GM12878 (cell line): ENCODE data around the gene MRPL20. TPM values are rescaled to one million over a fixed set of nuclear protein-coding genes. Genes with fewer than 3 reads are reported as not detected.

Experiments used
- BHLHE40 ChIP-seq, 2 experiments: fragments of 450-650 bp in 1 of 2; IDR thresholded peaks; 2 replicates each; pipeline ENCODE4 v1.6.1; 2011 to 2017; ENCODE audit warnings: low read depth in 2 of 2, borderline replicate concordance in 1 of 2, improper control_type of control experiment in 1 of 2, low read length in 1 of 2, mild to moderate bottlenecking in 1 of 2
- CEBPB ChIP-seq, 2 experiments: fragments of 150-350 bp in 1 of 2; IDR thresholded peaks; 2 replicates each; pipeline ENCODE4 v1.6.1; 2012 to 2014; ENCODE audit warnings: low read depth in 2 of 2, low read length in 2 of 2, borderline replicate concordance in 1 of 2, inconsistent platforms in 1 of 2
- CREM ChIP-seq: IDR thresholded peaks from 2 replicates; pipeline ENCODE4 v1.6.1; 2014; ENCODE audit warnings: antibody characterized with exemption, low read depth
- PAX5 ChIP-seq: IDR thresholded peaks from 2 replicates; pipeline ENCODE4 v1.6.1; 2011; ENCODE audit warnings: low read depth, low read length, borderline replicate concordance
- RFX5 ChIP-seq: IDR thresholded peaks from 2 replicates; pipeline ENCODE4 v1.6.1; 2011; ENCODE audit warnings: low read depth, low read length, improper control_type of control experiment
- polyA plus RNA-seq, 11 experiments: library from polyadenylated mRNA; depleted of rRNA in 4 of 11; unstranded in 6 of 11; stranded (reverse) in 5 of 11; fragments of >200 nt; fragmentation: Nextera tagmentation in 4 of 11; fragmentation: Illumina TruSeq in 1 of 11; extraction: Ambion mirVana in 4 of 11; extraction: Trizol in 1 of 11; gene quantifications; 1 replicate in 1 of 11; 2 replicates in 10 of 11; pipeline versions ENCODE4 v1.2.1 to v1.2.3, GENCODE V29; 2011 to 2016; ENCODE audit warnings: inconsistent platforms in 2 of 11, missing spikeins in 2 of 11, low read depth in 1 of 11
- total RNA-seq, 4 experiments: library from RNA; depleted of rRNA in 3 of 4; stranded (reverse); fragments of >200 nt in 3 of 4; fragmentation: Illumina TruSeq in 1 of 4; extraction: Trizol in 1 of 4; gene quantifications; 2 replicates each; pipeline versions ENCODE4 v1.2.1 to v1.2.3, GENCODE V29; 2013 to 2021
- TF ChIP-seq, protein P1 (sequence below): fragments of 450-650 bp; IDR thresholded peaks from 2 replicates; pipeline ENCODE4 v1.6.1; 2016; ENCODE audit warnings: mild to moderate bottlenecking, moderate library complexity, borderline replicate concordance
- TF ChIP-seq, protein P2 (sequence below): IDR thresholded peaks from 2 replicates; pipeline ENCODE4 v1.6.1; 2012; ENCODE audit warnings: low read depth, low read length, improper control_type of control experiment
- TF ChIP-seq, protein P3 (sequence below): IDR thresholded peaks from 2 replicates; pipeline ENCODE4 v1.6.1; 2011; ENCODE audit warnings: mild to moderate bottlenecking, low read depth, low read length, moderate library complexity; ENCODE audit not compliant: insufficient replicate concordance
- TF ChIP-seq, protein P4 (sequence below): IDR thresholded peaks from 2 replicates; pipeline ENCODE4 v1.6.1; 2012; ENCODE audit warnings: improper control_type of control experiment, low read depth, low read length; ENCODE audit not compliant: insufficient replicate concordance
- TF ChIP-seq, protein P5 (sequence below): IDR thresholded peaks from 2 replicates; pipeline ENCODE4 v1.6.1; 2011; ENCODE audit warnings: borderline replicate concordance, low read depth, mild to moderate bottlenecking, moderate library complexity, low read length; ENCODE audit not compliant: insufficient read depth, poor library complexity, severe bottlenecking
- TF ChIP-seq, protein P6 (sequence below): fragments of 450-650 bp; IDR thresholded peaks from 2 replicates; pipeline ENCODE4 v1.6.1; 2016; ENCODE audit warnings: mild to moderate bottlenecking

MRPL20 gene
- total and polyA plus RNA-seq, 10 of the 15 experiments (the other 5 are each of a cell fraction or from before 2014, with no cell fraction given), result 129 to 525 (median 255) TPM

DNA sequence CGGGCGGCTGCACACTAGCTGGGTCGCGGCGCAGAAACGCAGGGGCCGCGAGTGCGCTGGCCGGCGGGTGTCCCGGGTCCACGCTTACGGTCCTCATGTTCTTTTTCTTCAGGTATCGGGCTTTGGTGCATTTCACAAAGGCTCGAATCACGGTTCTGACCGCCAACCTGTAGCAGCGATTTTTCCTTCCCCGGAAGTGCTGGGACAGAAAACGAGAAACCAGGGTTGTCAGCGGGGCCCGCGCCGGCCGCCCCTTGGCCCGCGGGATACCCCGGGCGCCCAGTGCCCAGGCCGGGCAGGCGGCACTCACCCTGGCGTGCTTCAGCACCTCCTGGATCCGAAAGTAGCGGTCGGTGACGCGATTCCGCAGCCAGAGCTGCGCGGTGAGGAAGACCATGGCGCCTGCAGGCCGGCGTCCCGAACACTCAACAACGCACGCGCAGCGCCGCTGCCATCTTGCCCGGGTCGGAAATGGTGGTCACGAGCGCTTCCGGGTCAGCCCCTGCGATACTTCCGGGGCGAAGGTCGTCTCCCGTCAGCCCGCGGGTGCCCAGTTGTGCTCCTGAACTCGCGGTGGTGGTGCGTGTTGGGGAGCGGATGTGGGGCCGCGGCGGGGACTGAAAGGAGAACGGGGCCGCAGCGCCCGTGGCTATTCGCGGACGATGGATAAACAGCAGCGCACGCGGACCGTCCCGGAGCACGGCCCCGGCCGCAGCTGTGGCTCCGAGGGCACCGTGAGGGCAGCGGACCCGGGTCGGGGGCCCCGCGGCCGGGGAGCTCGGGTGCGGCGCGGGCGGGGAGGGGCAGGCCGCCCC is at the start of gene MRPL20 (continued):
- TF ChIP-seq, protein P1, sequence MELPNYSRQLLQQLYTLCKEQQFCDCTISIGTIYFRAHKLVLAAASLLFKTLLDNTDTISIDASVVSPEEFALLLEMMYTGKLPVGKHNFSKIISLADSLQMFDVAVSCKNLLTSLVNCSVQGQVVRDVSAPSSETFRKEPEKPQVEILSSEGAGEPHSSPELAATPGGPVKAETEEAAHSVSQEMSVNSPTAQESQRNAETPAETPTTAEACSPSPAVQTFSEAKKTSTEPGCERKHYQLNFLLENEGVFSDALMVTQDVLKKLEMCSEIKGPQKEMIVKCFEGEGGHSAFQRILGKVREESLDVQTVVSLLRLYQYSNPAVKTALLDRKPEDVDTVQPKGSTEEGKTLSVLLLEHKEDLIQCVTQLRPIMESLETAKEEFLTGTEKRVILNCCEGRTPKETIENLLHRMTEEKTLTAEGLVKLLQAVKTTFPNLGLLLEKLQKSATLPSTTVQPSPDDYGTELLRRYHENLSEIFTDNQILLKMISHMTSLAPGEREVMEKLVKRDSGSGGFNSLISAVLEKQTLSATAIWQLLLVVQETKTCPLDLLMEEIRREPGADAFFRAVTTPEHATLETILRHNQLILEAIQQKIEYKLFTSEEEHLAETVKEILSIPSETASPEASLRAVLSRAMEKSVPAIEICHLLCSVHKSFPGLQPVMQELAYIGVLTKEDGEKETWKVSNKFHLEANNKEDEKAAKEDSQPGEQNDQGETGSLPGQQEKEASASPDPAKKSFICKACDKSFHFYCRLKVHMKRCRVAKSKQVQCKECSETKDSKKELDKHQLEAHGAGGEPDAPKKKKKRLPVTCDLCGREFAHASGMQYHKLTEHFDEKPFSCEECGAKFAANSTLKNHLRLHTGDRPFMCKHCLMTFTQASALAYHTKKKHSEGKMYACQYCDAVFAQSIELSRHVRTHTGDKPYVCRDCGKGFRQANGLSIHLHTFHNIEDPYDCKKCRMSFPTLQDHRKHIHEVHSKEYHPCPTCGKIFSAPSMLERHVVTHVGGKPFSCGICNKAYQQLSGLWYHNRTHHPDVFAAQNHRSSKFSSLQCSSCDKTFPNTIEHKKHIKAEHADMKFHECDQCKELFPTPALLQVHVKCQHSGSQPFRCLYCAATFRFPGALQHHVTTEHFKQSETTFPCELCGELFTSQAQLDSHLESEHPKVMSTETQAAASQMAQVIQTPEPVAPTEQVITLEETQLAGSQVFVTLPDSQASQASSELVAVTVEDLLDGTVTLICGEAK, result peak; percentile 97
- TF ChIP-seq BHLHE40 (IDR thresholded peaks at IDR 0.05; ENCODE audit: borderline replicate concordance in 1 of 2, low read depth in 2 of 2, low read length in 1 of 2) (peak; percentile 47 to 82; a peak in 3 of 4 replicates), PAX5 (0 out of 2 replicates have a peak, but pooled peaks have one; percentile 53), CEBPB (IDR thresholded peaks at IDR 0.05; ENCODE audit: borderline replicate concordance in 1 of 2, low read depth in 2 of 2, low read length in 2 of 2) (no peak), RFX5 (peak; percentile 29; the same call in 1 of the 2 replicates), CREM (peak; percentile 87)
- TF ChIP-seq, protein P2, sequence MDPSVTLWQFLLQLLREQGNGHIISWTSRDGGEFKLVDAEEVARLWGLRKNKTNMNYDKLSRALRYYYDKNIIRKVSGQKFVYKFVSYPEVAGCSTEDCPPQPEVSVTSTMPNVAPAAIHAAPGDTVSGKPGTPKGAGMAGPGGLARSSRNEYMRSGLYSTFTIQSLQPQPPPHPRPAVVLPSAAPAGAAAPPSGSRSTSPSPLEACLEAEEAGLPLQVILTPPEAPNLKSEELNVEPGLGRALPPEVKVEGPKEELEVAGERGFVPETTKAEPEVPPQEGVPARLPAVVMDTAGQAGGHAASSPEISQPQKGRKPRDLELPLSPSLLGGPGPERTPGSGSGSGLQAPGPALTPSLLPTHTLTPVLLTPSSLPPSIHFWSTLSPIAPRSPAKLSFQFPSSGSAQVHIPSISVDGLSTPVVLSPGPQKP, result peak; percentile 79
- TF ChIP-seq, protein P3, sequence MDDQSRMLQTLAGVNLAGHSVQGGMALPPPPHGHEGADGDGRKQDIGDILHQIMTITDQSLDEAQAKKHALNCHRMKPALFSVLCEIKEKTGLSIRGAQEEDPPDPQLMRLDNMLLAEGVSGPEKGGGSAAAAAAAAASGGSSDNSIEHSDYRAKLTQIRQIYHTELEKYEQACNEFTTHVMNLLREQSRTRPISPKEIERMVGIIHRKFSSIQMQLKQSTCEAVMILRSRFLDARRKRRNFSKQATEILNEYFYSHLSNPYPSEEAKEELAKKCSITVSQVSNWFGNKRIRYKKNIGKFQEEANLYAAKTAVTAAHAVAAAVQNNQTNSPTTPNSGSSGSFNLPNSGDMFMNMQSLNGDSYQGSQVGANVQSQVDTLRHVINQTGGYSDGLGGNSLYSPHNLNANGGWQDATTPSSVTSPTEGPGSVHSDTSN, result no peak
- TF ChIP-seq, protein P4, sequence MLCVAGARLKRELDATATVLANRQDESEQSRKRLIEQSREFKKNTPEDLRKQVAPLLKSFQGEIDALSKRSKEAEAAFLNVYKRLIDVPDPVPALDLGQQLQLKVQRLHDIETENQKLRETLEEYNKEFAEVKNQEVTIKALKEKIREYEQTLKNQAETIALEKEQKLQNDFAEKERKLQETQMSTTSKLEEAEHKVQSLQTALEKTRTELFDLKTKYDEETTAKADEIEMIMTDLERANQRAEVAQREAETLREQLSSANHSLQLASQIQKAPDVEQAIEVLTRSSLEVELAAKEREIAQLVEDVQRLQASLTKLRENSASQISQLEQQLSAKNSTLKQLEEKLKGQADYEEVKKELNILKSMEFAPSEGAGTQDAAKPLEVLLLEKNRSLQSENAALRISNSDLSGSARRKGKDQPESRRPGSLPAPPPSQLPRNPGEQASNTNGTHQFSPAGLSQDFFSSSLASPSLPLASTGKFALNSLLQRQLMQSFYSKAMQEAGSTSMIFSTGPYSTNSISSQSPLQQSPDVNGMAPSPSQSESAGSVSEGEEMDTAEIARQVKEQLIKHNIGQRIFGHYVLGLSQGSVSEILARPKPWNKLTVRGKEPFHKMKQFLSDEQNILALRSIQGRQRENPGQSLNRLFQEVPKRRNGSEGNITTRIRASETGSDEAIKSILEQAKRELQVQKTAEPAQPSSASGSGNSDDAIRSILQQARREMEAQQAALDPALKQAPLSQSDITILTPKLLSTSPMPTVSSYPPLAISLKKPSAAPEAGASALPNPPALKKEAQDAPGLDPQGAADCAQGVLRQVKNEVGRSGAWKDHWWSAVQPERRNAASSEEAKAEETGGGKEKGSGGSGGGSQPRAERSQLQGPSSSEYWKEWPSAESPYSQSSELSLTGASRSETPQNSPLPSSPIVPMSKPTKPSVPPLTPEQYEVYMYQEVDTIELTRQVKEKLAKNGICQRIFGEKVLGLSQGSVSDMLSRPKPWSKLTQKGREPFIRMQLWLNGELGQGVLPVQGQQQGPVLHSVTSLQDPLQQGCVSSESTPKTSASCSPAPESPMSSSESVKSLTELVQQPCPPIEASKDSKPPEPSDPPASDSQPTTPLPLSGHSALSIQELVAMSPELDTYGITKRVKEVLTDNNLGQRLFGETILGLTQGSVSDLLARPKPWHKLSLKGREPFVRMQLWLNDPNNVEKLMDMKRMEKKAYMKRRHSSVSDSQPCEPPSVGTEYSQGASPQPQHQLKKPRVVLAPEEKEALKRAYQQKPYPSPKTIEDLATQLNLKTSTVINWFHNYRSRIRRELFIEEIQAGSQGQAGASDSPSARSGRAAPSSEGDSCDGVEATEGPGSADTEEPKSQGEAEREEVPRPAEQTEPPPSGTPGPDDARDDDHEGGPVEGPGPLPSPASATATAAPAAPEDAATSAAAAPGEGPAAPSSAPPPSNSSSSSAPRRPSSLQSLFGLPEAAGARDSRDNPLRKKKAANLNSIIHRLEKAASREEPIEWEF, result no peak
- TF ChIP-seq, protein P5, sequence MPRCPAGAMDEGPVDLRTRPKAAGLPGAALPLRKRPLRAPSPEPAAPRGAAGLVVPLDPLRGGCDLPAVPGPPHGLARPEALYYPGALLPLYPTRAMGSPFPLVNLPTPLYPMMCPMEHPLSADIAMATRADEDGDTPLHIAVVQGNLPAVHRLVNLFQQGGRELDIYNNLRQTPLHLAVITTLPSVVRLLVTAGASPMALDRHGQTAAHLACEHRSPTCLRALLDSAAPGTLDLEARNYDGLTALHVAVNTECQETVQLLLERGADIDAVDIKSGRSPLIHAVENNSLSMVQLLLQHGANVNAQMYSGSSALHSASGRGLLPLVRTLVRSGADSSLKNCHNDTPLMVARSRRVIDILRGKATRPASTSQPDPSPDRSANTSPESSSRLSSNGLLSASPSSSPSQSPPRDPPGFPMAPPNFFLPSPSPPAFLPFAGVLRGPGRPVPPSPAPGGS, result peak; percentile 22
- TF ChIP-seq, protein P6, sequence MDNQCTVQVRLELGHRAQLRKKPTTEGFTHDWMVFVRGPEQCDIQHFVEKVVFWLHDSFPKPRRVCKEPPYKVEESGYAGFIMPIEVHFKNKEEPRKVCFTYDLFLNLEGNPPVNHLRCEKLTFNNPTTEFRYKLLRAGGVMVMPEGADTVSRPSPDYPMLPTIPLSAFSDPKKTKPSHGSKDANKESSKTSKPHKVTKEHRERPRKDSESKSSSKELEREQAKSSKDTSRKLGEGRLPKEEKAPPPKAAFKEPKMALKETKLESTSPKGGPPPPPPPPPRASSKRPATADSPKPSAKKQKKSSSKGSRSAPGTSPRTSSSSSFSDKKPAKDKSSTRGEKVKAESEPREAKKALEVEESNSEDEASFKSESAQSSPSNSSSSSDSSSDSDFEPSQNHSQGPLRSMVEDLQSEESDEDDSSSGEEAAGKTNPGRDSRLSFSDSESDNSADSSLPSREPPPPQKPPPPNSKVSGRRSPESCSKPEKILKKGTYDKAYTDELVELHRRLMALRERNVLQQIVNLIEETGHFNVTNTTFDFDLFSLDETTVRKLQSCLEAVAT, result 0 out of 2 replicates have a peak, but pooled peaks have one; percentile 10
